NCI-H2081 treated with DMSO at 0.1 percent for 48 hours (cell line): Measurements from ENCODE around the gene LRRC26.

Experiments
- DNase-seq: peaks from one replicate; lab custom pipeline; 2025; lab: John Stamatoyannopoulos, UW

The LRRC26 gene

GRCh38 chr9:137199411-137200121 lies 29.7 kb upstream of the LRRC26 start:
- DNase-seq, result no peak

DNA sequence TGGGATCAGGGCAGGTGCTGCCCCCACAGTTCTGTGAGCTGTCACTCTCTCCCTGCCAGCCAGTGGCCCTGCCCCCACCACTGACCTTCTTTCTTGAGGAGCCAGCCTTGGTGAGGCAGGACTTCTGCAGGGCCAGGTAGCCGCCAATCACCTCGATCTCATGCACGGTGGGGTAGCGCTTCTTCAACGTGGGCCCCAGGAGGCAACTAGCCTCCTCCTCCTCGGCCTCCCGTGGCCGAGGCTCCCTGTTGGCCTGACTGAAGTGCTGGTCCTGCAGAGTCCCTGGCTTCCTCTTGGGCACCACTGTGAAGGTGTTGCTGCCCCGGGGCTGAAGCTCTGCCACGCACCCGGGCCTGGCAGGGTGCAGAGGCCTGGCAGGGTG lies 29.0 kb upstream of the LRRC26 start:
- DNase-seq, result no peak

DNA sequence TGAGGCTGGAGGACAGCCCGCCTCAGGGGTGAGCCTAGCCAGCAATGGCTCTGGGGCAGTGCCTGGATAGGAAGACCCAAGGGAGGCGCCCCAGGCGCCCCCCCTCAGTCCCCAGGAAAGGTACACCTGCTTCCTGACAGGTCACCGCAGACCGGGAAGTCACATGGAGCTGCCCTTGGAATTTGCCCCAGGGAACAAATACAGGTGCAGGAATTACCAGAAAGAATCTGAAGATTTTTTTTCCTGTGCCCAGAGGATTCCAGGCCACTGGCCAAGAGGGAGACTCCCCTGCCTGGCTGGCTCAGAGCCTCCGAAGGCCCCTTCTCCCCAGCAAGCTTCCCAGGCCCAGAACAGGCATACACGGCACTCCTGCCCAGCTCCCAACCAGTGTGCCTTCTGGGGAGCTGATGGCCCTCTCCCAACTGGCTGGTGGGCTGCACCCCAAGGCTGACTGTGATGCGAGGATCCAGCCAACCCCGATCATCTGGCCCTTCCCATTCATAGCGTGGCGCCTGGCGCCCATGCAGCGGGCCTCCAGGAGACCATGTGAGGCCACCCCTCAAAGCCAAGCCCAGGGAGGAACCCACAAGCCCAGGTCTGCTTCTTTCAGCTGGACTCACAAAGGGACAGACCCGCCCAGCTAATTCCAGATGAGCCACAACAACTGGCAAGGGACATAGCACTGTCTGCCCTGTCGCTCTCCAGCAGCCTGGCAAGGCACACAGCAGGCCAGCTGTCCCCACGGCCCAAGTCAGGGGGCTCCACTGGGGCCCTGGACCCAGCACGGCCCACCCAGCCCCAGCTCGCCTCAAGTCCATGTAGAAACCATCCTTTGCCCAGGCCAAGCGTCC lies 28.4 kb upstream of the LRRC26 start:
- DNase-seq, result no peak

DNA sequence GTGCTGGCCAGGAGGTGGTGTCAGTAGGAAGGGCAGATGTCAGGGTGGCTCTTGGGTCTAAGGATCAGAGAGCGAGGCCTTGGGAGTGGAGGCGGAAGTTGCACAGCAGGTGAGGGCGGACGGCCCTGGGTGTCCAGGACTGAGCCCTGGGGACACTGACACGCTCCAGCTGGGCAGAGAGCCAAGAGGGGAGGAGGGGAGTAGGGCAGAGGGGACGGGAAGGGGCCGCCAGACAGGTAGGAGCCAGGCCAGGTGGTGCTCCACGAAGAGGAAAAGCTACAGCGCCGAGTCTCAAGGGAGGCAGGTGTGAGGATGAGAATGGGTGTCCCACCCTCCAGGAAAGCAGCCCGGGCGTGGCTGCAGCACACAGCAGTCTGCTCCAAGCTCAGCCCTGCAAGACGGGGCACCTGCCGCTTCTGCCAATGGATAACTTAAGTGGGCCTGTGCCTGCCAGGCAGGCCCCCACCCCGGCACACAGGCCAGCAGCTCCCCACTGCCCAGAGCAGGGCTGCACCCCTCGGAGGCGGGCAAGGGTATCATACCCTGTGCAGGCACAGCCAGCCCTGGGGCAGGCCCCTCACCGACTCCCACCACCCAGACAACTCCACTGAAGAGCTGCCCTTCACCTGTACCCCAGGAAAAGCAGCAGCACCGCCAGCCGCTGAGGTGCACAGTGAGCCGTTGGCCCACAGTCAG lies 25.8 kb upstream of the LRRC26 start:
- DNase-seq, result peak; percentile 54

DNA sequence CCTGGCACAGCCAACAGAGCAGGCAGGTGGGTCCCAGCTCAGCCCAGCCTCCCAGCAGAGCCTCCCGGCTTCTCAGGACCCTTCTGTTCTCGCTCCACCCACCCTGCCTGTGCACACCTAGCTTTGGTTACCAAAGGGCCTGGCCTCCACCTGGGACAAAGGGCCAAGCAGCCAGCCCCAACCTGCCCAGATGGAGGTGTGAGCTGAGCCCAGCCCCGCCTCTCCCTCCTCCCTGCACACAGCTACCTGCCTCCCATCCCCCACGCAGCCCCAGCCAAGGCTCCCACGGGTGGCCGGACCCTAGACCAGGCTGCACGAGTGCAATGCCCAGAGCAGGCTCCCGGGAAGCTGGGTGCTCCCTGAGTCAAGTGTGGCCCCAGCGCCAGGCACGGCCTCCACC lies 25.1 kb upstream of the LRRC26 start:
- no peak for DNase-seq

DNA sequence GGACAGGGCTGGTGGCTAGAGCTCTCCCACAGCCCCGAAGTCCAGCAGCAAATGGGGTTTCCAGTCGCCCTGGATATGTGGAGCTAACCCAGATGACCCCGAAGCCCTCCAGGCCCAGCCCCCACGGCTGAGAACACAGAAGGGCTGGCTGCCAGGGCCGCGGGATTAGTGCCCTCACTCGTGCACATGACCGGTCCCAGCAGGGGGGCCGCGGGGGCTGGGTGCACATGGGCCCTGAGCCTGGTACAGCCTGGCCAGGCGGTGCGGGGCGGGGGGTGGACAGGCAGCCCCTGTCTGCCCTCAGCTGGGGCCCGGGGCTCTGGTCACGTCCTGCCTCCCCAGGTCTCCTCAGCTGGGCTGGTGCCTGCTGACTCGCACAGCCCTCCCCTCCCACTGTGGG lies 24.5 kb upstream of the LRRC26 start:
- DNase-seq, result no peak

GRCh38 chr9:137193771-137194170 lies 23.9 kb upstream of the LRRC26 start:
- DNase-seq, result no peak

GRCh38 chr9:137192859-137193258 lies 23.0 kb upstream of the LRRC26 start:
- no peak for DNase-seq

DNA sequence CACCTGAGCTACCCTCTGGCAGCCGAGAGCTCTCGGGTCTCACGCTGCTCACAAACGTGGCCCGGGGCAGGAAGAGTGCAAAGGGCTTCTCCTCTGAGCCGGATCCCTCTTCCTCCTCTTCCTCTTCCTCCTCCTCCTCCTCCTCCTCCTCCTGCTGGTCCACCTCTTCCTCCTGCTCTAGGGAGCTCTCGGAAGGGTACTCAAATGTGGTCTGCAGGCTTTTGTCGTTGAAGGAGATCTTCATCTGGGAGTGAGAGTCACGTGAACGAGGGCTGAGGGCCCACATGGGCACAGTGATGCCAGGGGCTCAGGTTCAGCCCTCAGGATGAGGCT lies 22.6 kb upstream of the LRRC26 start:
- DNase-seq, result no peak

DNA sequence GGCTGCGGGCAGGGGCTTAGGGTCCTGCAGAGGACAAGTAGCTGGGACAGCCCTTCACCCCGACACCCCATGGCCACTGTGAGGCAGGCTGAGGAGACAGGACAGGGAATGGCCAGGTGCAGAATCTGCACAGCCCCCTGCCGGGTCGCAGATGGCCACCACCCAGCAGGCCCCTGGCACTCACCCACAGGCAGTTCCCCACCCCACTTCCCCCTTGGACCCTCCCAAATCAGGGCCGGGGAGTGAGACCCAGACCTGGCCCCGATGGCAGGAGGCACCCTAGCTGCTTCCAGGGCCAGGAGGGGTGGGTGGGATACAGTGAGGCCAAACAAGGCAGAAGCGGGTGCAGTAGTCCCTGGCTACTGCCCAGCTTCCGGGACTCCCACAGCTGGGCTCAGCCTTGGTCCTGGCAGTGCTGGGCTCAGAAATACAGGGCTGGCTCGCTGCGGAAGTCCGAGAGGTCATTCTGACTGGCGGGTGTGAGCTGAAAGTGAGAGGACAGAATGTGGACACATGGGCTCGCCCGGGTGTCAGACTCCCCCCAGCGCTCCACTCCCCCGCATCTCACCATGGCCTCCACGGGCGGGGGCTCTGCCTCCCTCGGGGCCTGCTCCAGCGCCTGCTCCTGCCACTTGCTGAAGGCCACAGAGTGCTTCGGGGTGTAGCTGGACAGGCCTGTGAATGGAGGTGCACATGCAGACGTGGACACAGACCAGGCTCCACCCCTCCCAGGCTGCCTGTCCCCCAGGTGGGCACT lies 22.0 kb upstream of the LRRC26 start:
- no peak for DNase-seq

- DNase-seq, result no peak
These were observed 21.4 kb upstream of the LRRC26 start for GRCh38 chr9:137191245-137191644.

GRCh38 chr9:137190315-137190856 lies 20.5 kb upstream of the LRRC26 start:
- no peak for DNase-seq

- DNase-seq, result no peak
These were observed 19.7 kb upstream of the LRRC26 start for GRCh38 chr9:137189297-137190295.

DNA sequence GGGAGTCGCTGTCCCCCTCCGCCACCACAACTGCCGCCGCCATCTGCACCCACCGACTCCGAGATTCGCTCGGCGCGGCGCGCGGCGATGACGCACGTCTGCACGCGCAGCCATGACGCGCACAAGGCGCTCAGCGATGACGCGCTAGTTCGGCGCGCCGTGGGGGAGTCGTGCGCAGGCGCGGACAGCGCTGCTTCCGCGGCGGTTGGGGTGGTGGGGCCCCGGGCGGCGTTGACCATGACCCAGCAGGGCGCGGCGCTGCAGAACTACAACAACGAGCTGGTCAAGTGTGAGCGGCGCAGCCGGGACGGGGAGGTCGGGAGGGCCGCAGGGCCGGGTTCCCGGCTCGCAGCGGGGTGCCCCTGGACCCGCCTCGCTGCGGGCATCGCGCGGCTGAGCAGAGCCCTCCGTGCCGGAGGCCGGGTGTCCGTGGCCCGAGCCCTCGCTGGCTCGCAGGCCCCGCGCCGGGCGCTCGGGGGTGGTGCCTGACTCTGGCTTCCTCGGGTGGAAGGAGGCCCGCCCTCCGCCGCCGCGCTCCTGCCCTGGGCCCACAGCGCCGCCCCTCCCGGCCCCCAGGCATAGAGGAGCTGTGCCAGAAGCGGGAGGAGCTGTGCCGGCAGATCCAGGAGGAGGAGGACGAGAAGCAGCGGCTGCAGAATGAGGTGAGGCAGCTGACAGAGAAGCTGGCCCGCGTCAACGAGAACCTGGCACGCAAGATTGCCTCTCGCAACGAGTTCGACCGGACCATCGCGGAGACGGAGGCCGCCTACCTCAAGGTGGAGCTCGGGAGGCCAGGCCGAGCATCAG lies 18.8 kb upstream of the LRRC26 start, which contains the start of the genes ANAPC2 and SSNA1:
ANAPC2 (minus strand) TSS at position 71 of the 807 bp plus-strand sequence; CDS start at position 43, 28 bp downstream.
SSNA1 (plus strand) TSS at position 187 of the 807 bp plus-strand sequence; CDS start at position 238, 51 bp downstream.
- no peak for DNase-seq

GRCh38 chr9:137188086-137188489 lies 18.2 kb upstream of the LRRC26 start:
- DNase-seq, result no peak

DNA sequence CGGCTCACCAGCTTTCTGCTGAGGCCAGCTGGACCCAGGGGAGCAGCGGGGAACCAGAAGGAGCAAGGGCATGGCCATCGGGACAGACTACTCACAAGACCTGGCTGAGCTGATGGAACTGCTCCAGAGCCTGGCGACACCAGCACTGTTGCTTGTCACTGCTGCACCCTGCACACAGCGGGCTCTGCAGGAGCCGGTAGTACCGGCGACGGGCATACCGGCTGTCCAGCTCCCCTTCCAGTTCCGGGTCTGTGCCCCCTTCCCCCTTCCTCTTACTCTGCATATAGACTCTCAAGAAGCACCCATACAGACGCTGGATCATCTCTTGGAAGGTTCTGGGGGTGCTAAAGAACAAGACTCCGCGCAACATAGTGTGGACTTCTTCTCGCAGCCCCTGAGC lies 17.5 kb upstream of the LRRC26 start:
- DNase-seq, result no peak

- no peak for DNase-seq
These were observed 16.5 kb upstream of the LRRC26 start for GRCh38 chr9:137186385-137186784.

GRCh38 chr9:137185921-137186320 lies 16.1 kb upstream of the LRRC26 start:
- no peak for DNase-seq

DNA sequence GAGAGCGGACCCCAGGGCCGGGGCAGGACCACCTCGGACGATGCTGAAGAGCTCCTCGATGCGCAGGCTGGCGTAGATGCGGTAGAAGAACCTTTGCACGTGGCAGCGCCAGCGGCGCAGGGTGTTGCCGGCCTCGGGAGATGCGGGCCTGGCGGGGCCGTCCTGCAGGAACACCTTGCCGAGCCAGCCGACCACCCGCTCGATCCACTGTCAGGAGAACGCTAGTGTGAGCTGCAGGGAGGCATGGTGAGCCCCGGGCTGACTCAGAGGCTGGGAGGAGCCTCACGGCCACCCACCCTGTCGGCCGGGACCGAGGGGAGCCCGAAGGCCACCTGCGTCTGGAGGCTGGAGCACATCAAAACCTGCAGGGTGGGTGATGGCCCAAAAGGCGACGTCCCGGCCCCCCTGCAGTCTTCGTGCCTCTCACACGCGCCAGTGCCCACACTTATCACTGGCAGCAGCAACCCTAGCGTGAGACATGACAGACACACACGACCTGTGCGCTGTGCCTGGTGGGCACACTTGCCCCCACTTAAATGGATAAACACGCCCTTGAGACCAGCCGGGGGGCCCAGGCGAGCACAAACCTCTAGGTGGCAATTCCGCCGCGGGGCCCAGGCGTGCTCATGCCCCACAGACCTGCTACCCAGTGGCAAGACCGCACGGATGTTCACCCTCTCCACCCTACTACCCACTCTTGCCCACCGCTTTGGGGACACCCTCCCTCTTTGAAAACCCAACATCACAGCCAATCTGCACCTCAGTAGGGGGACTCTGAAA lies 15.2 kb upstream of the LRRC26 start:
- no peak for DNase-seq
